Midbrain (tissue), 1 donor: ENCODE data around the gene RPS14.

Experiments
- DNase-seq: peaks from one replicate; lab custom pipeline; 2025; lab: John Stamatoyannopoulos, UW

Gene RPS14

DNA sequence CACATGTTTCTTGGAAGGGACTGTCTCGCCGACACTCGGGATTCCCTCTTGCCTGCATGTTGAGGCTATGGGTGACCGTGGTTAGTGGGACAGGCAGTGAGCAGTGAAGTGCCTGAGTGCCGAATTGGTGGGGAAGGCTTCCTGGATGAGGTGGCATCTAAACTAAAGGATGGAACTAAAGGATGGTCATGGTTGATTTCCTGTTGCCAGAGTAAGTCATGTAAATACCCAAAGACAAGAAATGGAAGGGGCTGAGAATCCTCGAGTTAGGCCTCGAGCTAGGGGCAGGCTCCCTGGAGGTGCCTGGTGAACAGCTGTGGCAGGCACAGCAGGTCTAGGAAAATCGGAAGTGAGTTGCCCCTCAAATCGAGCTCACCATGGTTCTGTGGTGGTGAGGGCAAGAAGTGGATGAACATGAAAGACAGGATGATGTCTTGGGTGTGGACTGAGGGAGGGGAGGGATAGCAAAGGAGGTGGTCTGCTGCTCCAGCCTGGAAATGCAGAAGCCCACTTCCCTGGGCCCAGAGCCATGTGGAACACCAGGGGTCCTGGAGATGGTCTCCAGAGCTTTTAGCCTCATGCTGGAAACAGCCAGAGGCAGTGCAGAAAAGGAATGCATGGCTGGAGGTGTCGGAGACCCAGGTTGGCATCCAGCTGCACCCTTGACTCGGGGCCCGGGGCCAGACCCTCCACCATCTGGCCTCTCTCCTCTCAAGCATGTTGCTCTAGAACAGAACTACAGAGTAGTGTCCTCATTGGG is 49.0 kb downstream of the RPS14 start:
- DNase-seq = no peak

DNA sequence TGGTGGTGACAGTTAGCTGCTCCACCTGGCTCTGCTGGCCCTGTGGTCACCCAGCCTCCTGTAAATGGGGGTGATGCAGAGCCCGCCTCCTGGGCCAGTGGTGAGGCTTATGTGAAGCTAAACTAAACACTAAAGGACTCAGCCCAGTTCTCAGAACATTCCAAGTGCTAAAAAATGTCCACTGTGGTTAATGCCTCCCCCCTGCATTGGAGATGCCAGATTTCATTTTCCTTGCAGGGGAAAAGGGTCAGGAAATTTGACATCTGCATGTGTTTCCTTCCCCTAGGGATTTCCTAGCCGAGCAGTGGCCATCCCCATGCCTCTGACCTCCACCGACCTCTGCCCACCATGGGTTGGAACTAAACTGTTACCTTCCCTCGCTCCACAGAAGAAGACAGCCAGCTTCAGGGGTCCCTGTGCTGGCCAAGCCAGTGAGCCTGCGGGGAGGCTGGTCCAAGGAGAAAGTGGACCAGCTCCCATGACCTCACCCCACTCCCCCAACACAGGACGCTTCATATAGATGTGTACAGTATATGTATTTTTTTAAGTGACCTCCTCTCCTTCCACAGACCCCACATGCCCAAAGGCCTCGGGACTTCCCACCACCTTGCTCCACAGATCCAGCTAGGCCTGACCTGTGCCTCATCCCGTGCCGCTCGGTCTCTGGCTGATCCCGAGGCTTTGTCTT is 49.9 kb downstream of the RPS14 start:
- DNase-seq = no peak

DNA sequence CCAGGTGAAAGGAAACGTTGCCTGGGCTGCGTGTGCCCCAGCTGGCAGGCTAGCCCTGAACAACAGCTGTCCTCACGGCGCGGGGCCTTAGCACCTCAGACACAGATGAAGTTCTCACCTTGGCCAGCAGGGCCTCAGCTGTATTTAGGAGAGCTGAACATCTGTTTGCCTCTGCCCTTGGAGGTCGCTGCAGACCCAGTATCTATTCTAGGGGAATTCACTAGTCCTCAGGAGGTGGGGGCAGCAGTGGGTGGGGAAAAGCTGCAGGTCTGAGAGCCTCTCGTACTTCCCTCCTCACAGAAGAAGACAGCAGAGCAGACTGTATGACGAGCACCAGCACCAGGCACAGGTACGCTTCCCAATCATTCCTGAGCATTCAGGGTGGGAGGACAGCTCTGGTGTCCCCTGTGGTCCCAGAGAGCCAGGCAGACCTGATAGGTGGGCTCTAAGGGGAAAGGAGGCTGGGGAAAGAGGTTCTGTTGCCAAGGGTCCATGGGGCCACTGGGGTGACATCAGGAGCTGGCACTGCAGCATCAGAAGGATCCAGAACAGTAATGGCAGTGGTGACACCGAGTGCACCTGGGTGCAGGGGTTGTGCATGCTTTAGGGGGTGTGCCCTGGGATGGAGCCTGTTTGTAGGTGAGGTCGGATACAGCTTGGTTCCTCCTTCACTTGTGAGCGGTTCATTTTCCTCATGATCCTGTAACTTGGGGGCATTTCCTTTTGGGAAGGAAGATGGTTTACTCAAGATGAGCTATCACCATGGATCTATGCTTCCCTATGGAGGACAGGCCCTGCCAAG is 50.6 kb downstream of the RPS14 start:
- DNase-seq = no peak

DNA sequence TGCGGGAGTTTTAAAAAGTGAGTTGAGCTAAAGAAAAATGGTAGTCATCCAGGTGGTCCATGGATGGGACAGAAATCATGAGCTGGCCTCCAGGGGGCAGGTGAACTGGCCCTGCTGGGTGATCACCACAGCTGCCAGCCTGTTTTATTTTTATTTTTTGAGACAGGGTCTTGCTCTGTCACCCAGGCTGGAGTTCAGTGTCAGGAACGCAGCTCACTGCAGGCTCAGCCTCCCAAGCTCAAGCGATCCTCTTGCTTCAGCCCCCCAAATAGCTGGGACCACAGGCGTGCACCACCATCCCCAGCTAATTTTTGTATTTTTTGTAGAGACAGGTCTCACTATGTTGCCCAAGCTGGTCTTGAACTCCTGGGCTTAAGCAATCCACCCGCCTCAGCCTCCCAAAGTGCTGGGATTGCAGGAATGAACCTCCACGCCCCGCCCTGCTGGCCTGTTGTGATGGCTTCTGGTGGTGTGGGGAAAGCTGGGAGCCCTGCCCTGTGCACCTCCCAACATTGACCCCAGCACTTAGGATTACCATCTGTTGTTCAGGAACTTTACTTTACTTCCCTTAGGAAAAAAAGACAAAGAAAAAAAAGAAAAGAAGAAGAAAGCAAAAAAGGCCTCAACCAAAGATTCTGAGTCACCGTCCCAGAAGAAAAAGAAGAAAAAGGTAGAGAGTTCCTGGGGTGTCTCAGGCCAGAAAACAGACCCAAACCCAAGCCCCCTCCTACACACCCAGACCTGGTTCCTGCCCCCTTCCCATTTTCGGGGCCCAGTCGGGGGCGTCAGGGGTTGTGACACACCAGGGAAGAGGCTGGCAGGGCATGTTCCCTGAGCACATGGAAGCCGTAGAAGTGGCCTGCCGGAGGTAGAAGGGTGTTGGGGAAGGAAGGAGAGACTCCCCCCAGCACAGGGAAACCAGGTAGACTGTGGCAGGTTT is 51.5 kb downstream of the RPS14 start:
- DNase-seq = no peak

DNA sequence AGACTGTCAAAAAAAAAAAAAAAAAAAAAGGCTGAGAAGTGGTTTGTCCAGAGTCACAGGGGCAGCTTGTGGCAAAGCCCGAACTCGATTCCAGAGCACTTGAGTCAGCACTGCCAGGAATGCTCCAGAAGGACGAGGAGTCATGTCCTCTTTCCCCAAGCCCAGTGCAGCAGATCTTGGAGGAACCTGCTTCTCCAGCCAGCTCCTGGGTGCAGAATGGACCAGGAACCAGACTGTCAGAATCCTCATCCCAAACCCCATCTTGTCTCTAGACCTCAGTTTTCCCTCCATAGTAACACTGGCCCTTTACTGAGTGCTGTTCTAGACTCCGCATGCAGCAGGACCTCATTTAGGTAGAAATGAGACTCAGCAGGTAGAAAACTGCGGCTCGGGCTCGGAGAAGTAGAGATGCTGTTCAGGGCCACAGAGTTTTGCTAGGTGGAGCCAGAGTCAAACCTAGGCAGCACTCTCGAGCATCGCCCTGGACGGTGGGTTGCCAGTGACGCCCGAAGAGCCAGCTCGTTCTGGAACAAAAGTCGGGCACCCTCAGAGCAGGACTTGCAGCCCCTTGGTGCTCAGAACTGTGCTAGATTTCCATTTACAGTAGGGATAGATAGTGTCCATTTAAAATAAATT is 52.3 kb downstream of the RPS14 start:
- no peak for DNase-seq

DNA sequence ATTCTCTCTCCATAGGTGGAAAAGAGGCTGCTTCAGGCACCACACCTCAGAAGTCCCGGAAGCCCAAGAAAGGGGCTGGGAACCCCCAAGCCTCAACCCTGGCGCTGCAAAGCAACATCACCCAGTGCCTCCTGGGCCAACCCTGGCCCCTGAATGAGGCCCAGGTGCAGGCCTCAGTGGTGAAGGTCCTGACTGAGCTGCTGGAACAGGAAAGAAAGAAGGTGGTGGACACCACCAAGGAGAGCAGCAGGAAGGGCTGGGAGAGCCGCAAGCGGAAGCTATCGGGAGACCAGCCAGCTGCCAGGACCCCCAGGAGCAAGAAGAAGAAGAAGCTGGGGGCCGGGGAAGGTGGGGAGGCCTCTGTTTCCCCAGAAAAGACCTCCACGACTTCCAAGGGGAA is 53.3 kb downstream of the RPS14 start:
- no peak for DNase-seq

DNA sequence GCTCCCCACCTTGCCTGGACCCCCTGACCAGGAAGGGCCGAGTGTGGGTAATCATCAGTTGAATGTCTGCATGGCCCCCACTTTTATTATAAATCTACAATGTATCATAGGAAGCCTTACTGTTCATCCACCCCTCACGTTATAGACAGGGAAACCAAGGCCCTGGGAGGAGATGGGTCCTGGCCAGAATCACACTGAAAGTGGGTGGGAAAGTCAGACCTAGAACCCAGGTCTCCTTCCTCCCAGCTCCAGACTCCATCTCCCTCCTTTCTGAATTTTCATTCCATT is 53.9 kb downstream of the RPS14 start:
- DNase-seq = no peak

DNA sequence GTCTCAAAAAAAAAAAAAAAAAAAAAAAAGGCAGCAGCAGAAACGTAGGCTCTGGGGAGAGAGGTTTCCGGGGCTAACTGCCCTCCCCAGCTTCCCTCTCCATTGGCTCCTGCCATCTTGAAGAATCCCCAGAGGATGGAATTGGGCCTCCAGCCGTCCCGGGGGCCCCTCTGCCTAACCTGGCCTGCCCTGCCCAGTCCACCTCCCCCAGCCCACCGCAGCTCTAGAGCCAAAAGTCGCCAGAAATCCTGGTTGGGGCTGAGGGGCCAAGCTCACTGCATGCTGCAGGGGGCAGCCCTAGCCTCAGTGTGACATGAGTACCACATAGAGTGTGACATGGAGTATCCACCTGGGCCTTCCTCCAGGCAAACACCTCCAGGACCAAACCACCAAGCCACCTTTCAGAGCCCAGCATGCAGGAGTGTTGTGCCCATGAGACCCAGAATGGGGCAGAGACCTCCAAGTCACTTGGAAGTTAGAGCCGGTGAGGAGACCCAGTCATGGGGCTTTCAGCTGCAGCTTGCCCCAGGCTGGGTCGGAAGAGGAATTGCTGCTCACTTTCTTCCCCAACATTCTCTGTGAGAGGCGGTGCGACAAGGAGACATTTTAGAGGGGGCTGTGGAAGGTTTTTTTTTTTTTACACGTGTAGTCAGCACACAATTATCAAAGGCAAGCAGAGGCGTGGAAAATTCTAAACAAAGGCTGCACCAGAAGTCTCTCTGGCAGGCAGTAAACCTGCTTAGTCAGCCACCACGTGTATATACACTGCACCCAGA is 54.4 kb downstream of the RPS14 start:
- DNase-seq = no peak

- DNase-seq = no peak
Measured at GRCh38 chr5:150394131-150394530, 55.4 kb downstream of the RPS14 start.

- DNase-seq = no peak
Measured at GRCh38 chr5:150393096-150393645, 56.4 kb downstream of the RPS14 start.

DNA sequence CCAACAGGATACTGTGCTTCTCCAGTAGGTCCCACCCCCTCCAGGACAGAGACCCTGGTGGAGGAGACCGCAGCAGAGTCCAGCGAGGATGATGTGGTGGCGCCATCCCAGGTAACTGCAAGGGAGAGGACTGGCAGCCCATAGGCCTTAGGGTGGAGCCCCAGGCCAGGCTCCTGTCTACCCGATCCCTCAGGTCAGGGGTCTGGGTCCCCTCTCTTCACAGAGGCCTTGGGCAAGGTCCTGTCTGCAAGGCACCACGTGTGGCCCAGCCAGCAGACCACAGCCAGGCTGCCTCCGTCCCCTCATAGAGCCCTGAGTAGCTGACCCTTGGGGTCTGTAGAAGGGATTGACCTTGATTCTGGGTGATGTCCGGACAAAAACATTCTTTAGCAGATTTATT is 56.9 kb downstream of the RPS14 start:
- DNase-seq = no peak
